Fibroblast of the conjunctiva (primary cell): Measurements from ENCODE around the gene SIAH2.

ENCODE experiments used
- DNase-seq: peaks from one replicate; pipeline ENCODE4 v3.0.0-alpha.2; 2010; ENCODE audit warnings: low read depth

SIAH2 gene

GRCh38 chr3:150733936-150734794 lies 28.8 kb downstream of the SIAH2 start:
- DNase-seq, result no peak

- DNase-seq, result no peak
Measured at GRCh38 chr3:150733373-150733935, 29.5 kb downstream of the SIAH2 start.

- DNase-seq, result no peak
Measured at GRCh38 chr3:150729682-150730360, 33.1 kb downstream of the SIAH2 start.

GRCh38 chr3:150727653-150728502 lies 35.1 kb downstream of the SIAH2 start:
- DNase-seq, result no peak

GRCh38 chr3:150725548-150725947 lies 37.4 kb downstream of the SIAH2 start:
- DNase-seq, result no peak

GRCh38 chr3:150723946-150724345 lies 39.0 kb downstream of the SIAH2 start:
- no peak for DNase-seq

- no peak for DNase-seq
Measured at GRCh38 chr3:150722267-150722666, 40.7 kb downstream of the SIAH2 start.

- DNase-seq, result peak; percentile 61
Measured at GRCh38 chr3:150721285-150722130, 41.5 kb downstream of the SIAH2 start.

- DNase-seq, result no peak
Measured at GRCh38 chr3:150720444-150720843, 42.5 kb downstream of the SIAH2 start.

- no peak for DNase-seq
Measured at GRCh38 chr3:150710097-150710496, 52.9 kb downstream of the SIAH2 start.

GRCh38 chr3:150703756-150704344 lies 59.1 kb downstream of the SIAH2 start, which contains the start of gene ERICH6:
Gene ERICH6, minus strand, starts transcription at chr3:150703920. Its CDS starts 22 bp downstream, at chr3:150703898.
- DNase-seq, result peak; percentile 80

- DNase-seq, result no peak
Measured at GRCh38 chr3:150703299-150703755, 59.6 kb downstream of the SIAH2 start.

- DNase-seq, result no peak
Measured at GRCh38 chr3:150699068-150699639, 63.8 kb downstream of the SIAH2 start.

GRCh38 chr3:150697646-150698045 lies 65.3 kb downstream of the SIAH2 start:
- no peak for DNase-seq

GRCh38 chr3:150691414-150692040 lies 71.4 kb downstream of the SIAH2 start:
- no peak for DNase-seq
